Gastrocnemius medialis (tissue), 4 donors: ENCODE results near the gene SLC43A3.

Source experiments
- CTCF ChIP-seq, 5 experiments: fragments of 450-650 bp in 3 of 5; fragments of 200-600 bp in 2 of 5; sonication (generic) in 2 of 5; IDR thresholded peaks in 4 of 5; conservative IDR thresholded peaks in 1 of 5; 1 replicate in 4 of 5; 2 replicates in 1 of 5; pipeline ENCODE4 v1.5.1; 2016 to 2019; ENCODE audit warnings: antibody characterized with exemption in 5 of 5, mild to moderate bottlenecking in 3 of 5, moderate library complexity in 3 of 5
- POLR2A ChIP-seq, 2 donors: fragments of 450-650 bp; IDR thresholded peaks; one replicate each; pipeline ENCODE4 v1.6.1; 2017; ENCODE audit warnings: antibody characterized with exemption in 2 of 2, mild to moderate bottlenecking in 2 of 2, moderate library complexity in 2 of 2

- TF ChIP-seq CTCF (IDR thresholded peaks at IDR 0.05 in 4 of 5, conservative IDR thresholded peaks at IDR 0.05 in 1 of 5) (no peak), POLR2A (IDR thresholded peaks at IDR 0.05) (no peak)
Measured at GRCh38 chr11:57373146-57373545, 53.8 kb downstream of the SLC43A3 start.
